GM21825 (cell line): Measurements from ENCODE around the gene HVCN1.
"Not testable (repeated sequence)": the region's sequence is repeated elsewhere in the genome, so short reads cannot be mapped to it uniquely, and the experiment has no call there.

Experiments used
- ATAC-seq: cut with Tn5 transposase; IDR thresholded peaks from one replicate; pipeline ENCODE4 v1.9.1; 2021; ENCODE audit warnings: mild to moderate bottlenecking, moderate library complexity; ENCODE audit not compliant: unreplicated experiment

Gene HVCN1

GRCh38 chr12:110668480-110669192, 20.3 kb downstream of the HVCN1 start:
- no peak for ATAC-seq

- no peak for ATAC-seq
Observed at GRCh38 chr12:110667671-110668070, 21.2 kb downstream of the HVCN1 start.

- ATAC-seq = no peak
Observed at GRCh38 chr12:110666892-110667291, 22.0 kb downstream of the HVCN1 start.

- peak; percentile 81 for ATAC-seq
Observed at GRCh38 chr12:110661337-110661972, 27.5 kb downstream of the HVCN1 start.

GRCh38 chr12:110658878-110659277, 30.0 kb downstream of the HVCN1 start:
- ATAC-seq = no peak

GRCh38 chr12:110658242-110658641, 30.7 kb downstream of the HVCN1 start:
- ATAC-seq = no peak

GRCh38 chr12:110657747-110658146, 31.2 kb downstream of the HVCN1 start:
- no peak for ATAC-seq

- ATAC-seq = no peak
Observed at GRCh38 chr12:110656071-110656655, 32.8 kb downstream of the HVCN1 start.

GRCh38 chr12:110654238-110654637, 34.7 kb downstream of the HVCN1 start:
- ATAC-seq = not testable (repeated sequence)

DNA sequence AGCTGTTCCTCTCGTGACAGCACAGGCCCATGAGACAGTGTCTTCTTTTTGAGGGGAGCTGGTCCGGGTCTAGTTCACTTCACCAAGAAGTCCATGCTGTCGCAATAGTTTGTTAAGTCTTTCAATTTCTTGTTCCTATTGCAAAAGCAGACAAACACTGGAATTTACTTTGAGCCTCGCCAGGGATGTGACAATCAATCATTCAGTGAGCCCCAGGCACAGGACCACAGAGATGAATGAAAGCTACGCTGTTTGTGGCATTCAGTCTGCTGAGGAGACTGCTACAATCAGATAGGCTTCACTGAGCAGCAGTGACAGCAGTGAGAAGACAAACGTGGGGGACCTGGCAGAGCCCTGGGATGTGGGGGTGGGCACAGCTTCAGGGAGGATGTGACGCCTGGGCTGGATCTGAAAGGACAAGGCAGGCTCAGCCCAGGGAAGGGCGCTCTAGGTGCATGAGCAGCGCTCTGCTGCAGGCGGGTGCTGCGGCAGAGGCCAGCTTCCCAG, 39.5 kb downstream of the HVCN1 start:
- no peak for ATAC-seq

DNA sequence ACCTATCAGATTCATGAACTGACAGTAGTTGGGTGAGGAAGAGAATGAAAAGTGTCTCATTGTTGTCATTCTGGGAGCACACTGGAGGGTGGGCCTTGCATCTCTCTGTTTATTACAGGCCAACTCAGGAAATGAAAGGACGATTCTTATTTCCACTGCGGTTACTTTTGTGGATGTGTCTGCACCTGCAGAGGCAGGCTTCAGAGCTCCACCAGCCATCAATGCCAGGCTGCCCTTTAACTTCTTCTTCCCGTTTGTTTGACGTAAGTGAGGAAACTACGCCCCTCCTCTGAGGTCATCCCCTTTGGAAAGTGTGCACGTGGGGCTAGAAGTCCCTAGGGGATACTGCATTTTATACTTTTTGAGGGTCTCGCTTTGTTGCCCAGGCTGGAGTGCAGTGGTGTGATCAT, 41.3 kb downstream of the HVCN1 start:
- peak; percentile 66 for ATAC-seq

DNA sequence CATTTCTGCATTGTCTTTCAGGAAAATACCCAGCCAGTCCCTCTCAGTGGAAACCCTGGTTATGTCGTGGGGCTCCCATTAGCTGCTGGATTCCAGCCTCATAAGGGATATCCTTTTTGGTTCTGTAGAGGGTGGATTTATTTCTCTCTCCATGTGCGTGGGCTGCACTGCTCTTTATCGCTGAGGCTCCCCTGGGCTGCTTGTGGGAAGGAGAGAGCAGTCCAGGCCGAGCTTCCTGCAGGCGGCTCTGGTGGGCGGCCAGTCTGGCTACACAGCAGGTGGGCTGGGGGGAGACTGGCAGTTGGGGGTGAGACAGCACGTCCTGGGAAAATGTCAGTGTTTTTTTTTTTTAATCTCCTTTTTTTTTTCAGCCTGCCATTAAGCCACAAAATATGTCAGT, 47.4 kb downstream of the HVCN1 start:
- no peak for ATAC-seq

DNA sequence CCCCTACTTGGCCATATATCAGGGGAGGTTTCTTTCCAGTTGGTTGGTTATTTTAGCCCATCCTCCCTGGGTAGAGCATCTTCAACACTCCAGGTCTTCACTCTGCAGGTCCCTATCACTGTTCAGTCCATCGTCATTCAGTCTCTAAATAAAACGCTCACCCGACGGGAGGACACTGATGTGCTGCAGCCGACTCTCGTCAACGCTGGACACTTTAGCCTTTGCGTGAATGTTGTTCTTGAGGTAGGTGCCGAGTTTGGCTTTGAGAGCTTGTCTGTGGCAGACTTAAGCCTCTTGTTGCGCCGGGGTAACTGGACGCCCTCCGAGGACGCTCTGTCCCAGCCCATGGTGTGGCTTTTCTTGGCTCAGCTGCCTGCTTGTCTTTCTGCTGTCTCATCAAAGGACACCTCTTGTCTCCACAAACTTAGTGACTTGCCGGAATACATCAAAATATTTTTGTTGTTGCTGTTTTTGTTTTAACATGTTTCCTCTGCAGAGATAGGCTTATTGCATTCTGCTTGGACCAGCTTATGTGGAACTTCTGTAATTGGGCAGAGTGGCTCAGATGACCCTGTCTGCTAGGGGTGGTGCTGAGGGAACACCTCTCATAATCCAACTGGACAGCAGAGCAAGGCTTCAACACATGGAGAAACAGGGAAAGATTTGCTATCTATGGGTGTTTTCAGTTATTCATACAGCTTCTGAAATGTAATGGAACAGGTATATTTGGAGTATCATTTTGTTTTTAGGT, 48.5 kb downstream of the HVCN1 start:
- ATAC-seq = no peak

DNA sequence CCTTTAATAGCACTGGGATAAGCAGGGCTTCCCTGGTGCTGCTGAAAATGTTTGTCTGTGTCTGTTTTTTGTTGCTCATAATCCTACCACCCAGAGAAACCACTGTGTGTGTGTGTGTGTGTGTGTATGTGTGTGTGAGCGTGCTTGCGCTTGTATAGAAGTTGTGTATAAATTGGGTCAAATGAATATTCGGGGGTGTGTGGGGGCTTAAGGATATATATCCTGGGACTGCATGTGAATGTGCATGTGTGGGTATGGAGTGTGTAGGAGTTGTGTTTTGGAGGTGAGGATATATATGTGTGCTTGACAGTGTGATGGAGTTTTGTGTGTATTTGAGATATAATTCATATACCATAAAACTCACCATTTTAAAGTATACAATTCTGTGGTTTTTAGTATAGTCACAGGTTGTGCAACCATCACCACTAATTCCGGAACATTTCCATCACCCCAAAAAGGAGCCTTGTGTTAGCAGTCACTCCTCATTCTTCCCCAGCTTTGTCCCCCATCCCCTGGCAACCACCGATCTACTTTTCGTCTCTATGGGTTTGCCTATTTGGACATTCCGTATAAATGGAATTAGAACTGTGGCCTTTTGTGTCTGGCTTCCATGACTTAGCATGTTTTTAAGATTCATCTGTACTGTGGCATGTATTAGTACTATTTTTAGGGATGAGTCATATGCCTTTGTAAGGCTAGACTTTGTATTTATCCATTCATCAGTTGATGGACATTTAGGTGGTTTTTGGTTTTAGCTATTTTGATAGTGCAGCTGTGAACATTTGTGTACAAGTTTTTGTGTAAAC, 49.4 kb downstream of the HVCN1 start:
- ATAC-seq = no peak

DNA sequence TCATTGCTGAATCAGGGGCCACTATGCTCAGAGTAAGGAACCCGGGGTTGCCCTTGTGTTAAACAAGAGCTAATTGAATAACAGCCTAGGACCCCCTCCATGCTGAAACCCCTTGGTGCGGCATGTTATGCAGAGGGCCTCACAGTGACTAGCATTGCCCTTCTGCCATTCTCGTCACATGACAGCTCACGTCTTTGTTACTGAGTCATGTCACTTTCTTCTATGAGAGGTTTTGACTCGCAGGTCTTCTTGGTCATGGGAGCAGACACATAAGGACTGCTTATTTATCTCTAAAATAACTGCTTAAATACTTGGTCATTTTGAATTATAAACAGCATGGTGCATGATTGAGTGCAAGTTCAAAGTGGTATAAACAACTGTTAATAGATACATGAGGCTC, 50.1 kb downstream of the HVCN1 start:
- ATAC-seq = no peak

- no peak for ATAC-seq
Observed at GRCh38 chr12:110637869-110638441, 51.0 kb downstream of the HVCN1 start.

DNA sequence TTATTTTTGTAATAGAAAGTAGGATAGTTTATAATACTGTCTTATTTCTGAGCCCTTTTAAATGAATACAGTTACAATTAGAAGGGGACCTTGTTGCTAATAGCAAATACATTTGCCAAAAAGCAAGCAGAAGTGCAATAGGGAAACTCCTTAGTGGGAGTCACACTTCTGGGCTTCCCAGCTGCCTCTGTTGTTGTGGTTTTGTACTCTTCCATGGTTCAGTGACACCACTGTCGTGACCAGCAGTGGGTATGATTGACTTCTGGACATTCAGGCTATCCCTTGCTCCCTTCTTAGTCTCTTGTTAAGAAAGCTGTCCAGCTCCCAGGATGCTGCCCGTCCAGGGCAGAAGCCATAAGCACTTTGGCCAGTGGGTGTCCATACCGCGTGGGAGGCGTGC, 52.4 kb downstream of the HVCN1 start:
- ATAC-seq = no peak

DNA sequence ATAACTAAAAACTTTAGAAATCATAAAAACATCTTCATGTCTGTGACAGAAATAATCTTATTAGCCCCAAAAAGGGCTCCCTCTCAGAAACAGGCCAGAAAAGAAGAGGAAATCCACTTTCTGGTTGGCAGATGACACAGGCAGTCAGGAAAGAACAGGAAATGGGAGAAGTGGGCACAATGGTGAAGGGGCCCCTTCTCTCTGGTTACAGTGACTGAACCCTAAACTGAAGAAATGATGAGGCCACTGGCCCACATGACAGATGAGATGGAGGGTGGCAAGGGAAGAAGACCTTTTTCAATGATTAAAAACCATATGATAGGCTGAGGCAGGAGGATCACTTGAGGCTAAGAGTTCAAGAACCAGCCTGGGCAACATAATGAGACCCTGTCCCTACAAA, 53.9 kb downstream of the HVCN1 start:
- ATAC-seq = no peak

DNA sequence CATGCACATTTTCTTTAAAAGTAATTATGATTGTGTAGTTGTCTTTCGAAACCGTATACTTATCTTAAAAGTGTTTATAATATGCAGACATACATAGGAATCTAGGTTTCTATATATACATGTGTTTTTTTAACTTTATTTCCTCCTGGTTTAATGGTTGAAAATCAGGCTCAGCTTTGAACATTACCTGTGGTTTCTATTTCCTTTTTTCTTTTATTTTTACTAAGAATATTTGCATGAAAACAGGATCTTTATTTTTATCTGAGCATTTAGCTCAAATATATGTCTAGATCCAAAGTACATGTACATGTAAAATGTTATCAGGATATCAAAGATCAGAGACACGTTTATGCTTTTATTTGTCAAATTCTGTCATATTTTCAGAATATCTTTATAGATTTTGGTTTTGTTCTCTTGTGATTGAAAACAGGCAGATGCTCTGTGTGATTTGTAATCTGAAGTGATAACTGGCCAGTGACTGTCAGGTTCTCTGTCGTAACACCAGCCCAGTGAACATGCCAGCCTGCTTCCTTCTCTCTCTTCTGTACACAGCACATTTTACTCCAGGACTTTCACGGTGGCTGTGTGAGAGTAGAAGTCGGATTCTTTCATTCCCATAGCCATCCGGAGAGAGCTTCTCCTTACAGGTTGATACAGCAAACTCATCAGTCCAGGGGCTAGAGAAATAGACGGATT, 61.3 kb downstream of the HVCN1 start:
- no peak for ATAC-seq

DNA sequence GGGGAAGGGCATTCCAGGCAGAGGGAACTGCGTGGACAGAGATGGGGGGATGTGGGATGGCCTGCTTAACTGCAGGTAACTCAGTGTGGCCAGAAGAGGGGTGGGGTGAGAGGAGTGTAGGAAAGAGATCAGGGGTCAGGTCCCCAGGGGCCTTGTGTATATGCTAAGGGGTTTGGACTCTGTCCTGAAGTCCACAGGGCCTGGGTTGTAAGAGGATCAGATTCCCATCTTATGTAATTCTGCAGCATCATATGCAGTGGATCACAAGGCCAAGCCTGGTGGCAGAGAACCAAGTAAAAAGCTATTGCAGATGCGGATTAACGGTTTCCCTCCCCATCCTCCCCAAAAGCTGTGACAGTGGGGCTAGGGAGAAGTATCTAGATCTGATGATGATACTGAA, 66.3 kb downstream of the HVCN1 start:
- ATAC-seq = no peak
